Measurements from ENCODE around the gene IMPDH1.

- TF ChIP-seq CTCF (IDR thresholded peaks at IDR 0.05) (peak; percentile 65 to 81 (median 78)), POLR2AphosphoS5 (IDR thresholded peaks at IDR 0.05) (no peak)
Observed at GRCh38 chr7:128459394-128459878, 49.7 kb upstream of the IMPDH1 start.

All from upper lobe of left lung (tissue), 4 donors.